Trophoblast cell (in vitro differentiated cells and primary cell): Measurements from ENCODE around the gene PDE6A.

ENCODE experiments used
- DNase-seq, 2 donors: peaks; one replicate each; pipeline ENCODE4 v3.0.0-alpha.2; 2016
- H2AFZ ChIP-seq: 2 replicates; pipeline ENCODE4 v1.6.1; 2013; ENCODE audit warnings: low read length, moderate library complexity, mild to moderate bottlenecking; ENCODE audit not compliant: insufficient read depth, poor library complexity
- H2AK5ac ChIP-seq: 2 replicates; pipeline ENCODE4 v1.6.1; 2013; ENCODE audit warnings: mild to moderate bottlenecking, low read length
- H2BK120ac ChIP-seq: 2 replicates; pipeline ENCODE4 v1.6.1; 2013; ENCODE audit warnings: low read length, mild to moderate bottlenecking, moderate library complexity; ENCODE audit not compliant: insufficient read depth, poor library complexity
- H2BK12ac ChIP-seq: 2 replicates; pipeline ENCODE4 v1.6.1; 2013; ENCODE audit warnings: mild to moderate bottlenecking, low read length, moderate library complexity
- H2BK5ac ChIP-seq: 2 replicates; pipeline ENCODE4 v1.6.1; 2013; ENCODE audit warnings: low read length, low read depth, moderate library complexity, mild to moderate bottlenecking; ENCODE audit not compliant: poor library complexity
- H3K14ac ChIP-seq: 2 replicates; pipeline ENCODE4 v1.6.1; 2013; ENCODE audit warnings: mild to moderate bottlenecking, low read length
- H3K18ac ChIP-seq: 2 replicates; pipeline ENCODE4 v1.6.1; 2013; ENCODE audit warnings: mild to moderate bottlenecking, low read length
- H3K23ac ChIP-seq: 2 replicates; pipeline ENCODE4 v1.6.1; 2013; ENCODE audit warnings: low read length
- H3K27ac ChIP-seq: 2 replicates; pipeline ENCODE4 v1.5.1; 2013; ENCODE audit warnings: low read depth, mild to moderate bottlenecking, inconsistent platforms, low read length, moderate library complexity
- H3K27me3 ChIP-seq: 2 replicates; pipeline ENCODE4 v1.6.1; 2013; ENCODE audit warnings: inconsistent platforms, mild to moderate bottlenecking, low read length, moderate library complexity; ENCODE audit not compliant: insufficient read depth
- H3K36me3 ChIP-seq, 2 experiments: 1 replicate in 1 of 2; 2 replicates in 1 of 2; pipeline ENCODE4 v1.6.1; 2013; ENCODE audit warnings: low read length in 2 of 2, mild to moderate bottlenecking in 2 of 2, moderate library complexity in 1 of 2; ENCODE audit not compliant: insufficient read depth in 2 of 2, control insufficient read depth in 1 of 2
- H3K4ac ChIP-seq: 2 replicates; pipeline ENCODE4 v1.6.1; 2013; ENCODE audit warnings: low read depth, mild to moderate bottlenecking, low read length, moderate library complexity
- H3K4me1 ChIP-seq, 2 experiments: 1 replicate in 1 of 2; 2 replicates in 1 of 2; pipeline ENCODE4 v1.6.1; 2013; ENCODE audit warnings: low read length in 2 of 2, mild to moderate bottlenecking in 2 of 2, moderate library complexity in 1 of 2; ENCODE audit not compliant: insufficient read depth in 2 of 2, control insufficient read depth in 1 of 2
- H3K4me2 ChIP-seq: 2 replicates; pipeline ENCODE4 v1.6.1; 2013; ENCODE audit warnings: inconsistent platforms, mild to moderate bottlenecking, low read length, moderate library complexity
- H3K4me3 ChIP-seq: 2 replicates; pipeline ENCODE4 v1.5.1; 2013; ENCODE audit warnings: mild to moderate bottlenecking, low read depth, low read length, inconsistent platforms
- H3K79me1 ChIP-seq: one replicate; pipeline ENCODE4 v1.6.1; 2013; ENCODE audit warnings: low read length
- H3K79me2 ChIP-seq: 2 replicates; pipeline ENCODE4 v1.6.1; 2013; ENCODE audit warnings: low read length, mild to moderate bottlenecking; ENCODE audit not compliant: control insufficient read depth, insufficient read depth, poor library complexity
- H3K9ac ChIP-seq: 2 replicates; pipeline ENCODE4 v1.6.1; 2013; ENCODE audit warnings: mild to moderate bottlenecking, low read length
- H3K9me3 ChIP-seq: 2 replicates; pipeline ENCODE4 v1.6.1; 2013; ENCODE audit warnings: low read depth, mild to moderate bottlenecking, control low read depth, inconsistent platforms, low read length; ENCODE audit not compliant: insufficient read depth
- H4K12ac ChIP-seq: 2 replicates; pipeline ENCODE4 v1.6.1; 2013; ENCODE audit warnings: low read depth, mild to moderate bottlenecking, low read length, moderate library complexity
- H4K8ac ChIP-seq: 2 replicates; pipeline ENCODE4 v1.6.1; 2013; ENCODE audit warnings: low read depth, mild to moderate bottlenecking, low read length, moderate library complexity
- H4K91ac ChIP-seq: one replicate; pipeline ENCODE4 v1.6.1; 2013; ENCODE audit warnings: low read depth, mild to moderate bottlenecking, low read length, moderate library complexity
- WGBS: extraction: QIAGEN DNeasy Blood & Tissue Kit; methylation state at CpG from one replicate; pipeline ENCODE4 v1.1.7; 2013; ENCODE audit warnings: missing lambda C conversion rate; ENCODE audit not compliant: insufficient read length, insufficient coverage; ENCODE audit errors: extremely low coverage; 5-methylcytosine and 5-hydroxymethylcytosine counted together

The PDE6A gene

DNA sequence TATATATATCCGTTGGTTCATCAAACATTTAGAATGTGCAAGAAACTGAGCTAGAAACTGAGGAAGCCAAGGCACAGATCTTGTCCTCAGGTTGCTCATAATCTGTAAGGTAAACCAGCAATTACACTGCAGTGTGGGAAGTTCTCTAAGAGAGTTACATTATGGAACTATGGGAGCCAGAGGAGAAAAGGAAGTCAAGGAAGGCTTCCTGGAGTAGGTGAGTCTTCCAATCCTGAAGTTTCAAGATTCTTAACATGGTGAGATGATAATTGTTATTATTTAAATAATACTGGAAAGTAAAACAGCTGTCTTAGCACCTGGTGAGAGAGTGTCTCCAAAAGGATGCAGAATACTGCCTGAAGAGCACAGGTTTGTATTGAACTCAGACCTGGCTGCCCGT lies 44.2 kb downstream of the PDE6A start:
- Histone ChIP-seq H2BK5ac (no peak overlapping the region), H2AK5ac (no peak overlapping the region), H3K4me1 (peaks cover 4 to 6% of the 10 kb centered on the region in 2 experiments), H2BK120ac (no peak overlapping the region), H4K8ac (no peak overlapping the region), H3K36me3 (no peaks in the 10 kb centered on the region), H3K4me3 (no peak overlapping the region), H4K91ac (no peak overlapping the region), H3K18ac (no peak overlapping the region), H3K23ac (no peak overlapping the region), H3K4me2 (no peak overlapping the region), H3K9ac (no peak overlapping the region), H4K12ac (no peak overlapping the region), H3K79me2 (no peaks in the 10 kb centered on the region), H2AFZ (no peak overlapping the region), H3K79me1 (peaks cover 1% of the 10 kb centered on the region), H3K9me3 (no peaks in the 10 kb centered on the region), H3K4ac (no peak overlapping the region), H2BK12ac (no peak overlapping the region), H3K27ac (no peak overlapping the region), H3K27me3 (peaks cover 2% of the 10 kb centered on the region), H3K14ac (no peak overlapping the region)
- WGBS, result no CpG with 5 or more reads among the region's 2 CpGs
- DNase-seq, result no peak

DNA sequence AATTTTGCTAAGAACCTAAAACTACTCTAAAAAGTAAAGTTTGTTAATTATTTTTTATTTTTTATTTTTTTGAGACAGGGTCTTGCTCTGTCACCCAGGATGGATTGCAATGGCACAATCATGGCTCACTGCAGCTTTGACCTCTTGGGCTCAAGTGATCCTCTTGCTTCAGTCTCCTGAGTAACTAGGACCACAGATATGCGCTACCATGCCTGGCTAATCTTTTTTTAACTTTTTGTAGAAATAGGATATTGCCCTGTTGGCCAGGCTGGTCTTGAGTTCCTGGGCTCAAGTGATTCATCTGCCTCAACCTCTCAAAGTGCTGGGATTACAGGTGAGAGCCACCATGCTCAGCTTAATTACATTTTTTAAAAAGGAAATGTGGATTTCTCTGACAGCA lies 45.8 kb downstream of the PDE6A start:
- no peak overlapping the region for H2BK5ac ChIP-seq
- H3K23ac ChIP-seq, result no peak overlapping the region
- H2AK5ac ChIP-seq, result no peak overlapping the region
- H3K14ac ChIP-seq, result no peak overlapping the region
- H4K91ac ChIP-seq, result no peak overlapping the region
- no peaks in the 10 kb centered on the region for H3K36me3 ChIP-seq
- no peak overlapping the region for H3K18ac ChIP-seq
- no peak overlapping the region for H4K12ac ChIP-seq
- no peaks in the 10 kb centered on the region for H3K79me2 ChIP-seq
- H4K8ac ChIP-seq, result no peak overlapping the region
- H3K9ac ChIP-seq, result no peak overlapping the region
- no peaks in the 10 kb centered on the region for H3K9me3 ChIP-seq
- H3K27ac ChIP-seq, result no peak overlapping the region
- no peak overlapping the region for H3K4ac ChIP-seq
- no peak overlapping the region for H2BK120ac ChIP-seq
- H3K79me1 ChIP-seq, result no peaks in the 10 kb centered on the region
- H3K4me2 ChIP-seq, result no peak overlapping the region
- H3K27me3 ChIP-seq, result peaks cover 2% of the 10 kb centered on the region
- no CpG with 5 or more reads among the region's 1 CpG for WGBS
- no peaks in the 10 kb centered on the region for H3K4me1 ChIP-seq
- no peak overlapping the region for H2AFZ ChIP-seq
- no peak for DNase-seq
- H3K4me3 ChIP-seq, result no peak overlapping the region
- no peak overlapping the region for H2BK12ac ChIP-seq

DNA sequence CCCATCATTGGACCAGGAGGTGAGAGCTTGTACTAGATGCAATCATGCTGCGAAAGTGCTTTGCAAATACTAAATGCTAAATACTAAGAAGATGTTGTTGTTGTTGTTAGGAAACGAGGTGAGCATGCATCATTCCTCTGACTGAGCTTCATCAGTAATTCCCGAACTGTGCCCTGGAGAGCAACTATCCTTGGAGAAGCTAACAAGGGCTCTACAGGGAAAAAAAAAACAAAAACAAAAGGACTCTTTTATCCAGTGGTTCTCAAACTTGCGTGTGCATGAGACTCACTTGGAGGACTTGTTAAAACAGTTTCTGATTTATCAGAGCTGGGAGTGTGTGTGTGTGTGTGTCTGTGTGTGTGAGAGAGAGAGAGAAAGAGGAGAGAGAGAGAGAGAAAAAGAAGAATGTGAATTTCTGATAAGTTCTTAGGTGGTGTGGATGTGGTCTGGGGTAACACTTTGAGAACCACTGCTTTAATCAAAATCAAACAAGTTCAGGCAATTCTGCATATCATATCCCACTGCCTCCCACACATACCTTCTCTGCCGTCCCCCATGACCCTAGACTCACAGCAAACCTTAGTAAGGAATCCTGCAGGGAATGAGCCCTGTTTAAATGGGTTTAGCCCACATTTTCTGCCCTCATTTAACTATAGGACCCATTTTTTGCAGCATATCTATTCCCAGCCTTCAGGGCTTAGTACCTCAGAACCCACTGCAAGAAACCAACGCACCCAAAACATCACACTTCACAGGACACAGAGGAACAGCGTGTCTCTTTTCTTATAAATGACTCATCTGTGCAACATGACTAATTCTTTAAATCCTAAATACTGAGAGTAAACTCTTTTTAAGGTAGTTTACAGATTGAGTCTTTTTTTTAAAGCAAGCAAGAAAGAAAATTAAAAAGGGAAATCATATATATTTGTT lies 48.9 kb downstream of the PDE6A start:
- H3K18ac ChIP-seq, result no peak overlapping the region
- no peak overlapping the region for H2BK5ac ChIP-seq
- no CpG with 5 or more reads among the region's 7 CpGs for WGBS
- no peak overlapping the region for H3K27ac ChIP-seq
- H2AK5ac ChIP-seq, result no peak overlapping the region
- peaks cover 2% of the 10 kb centered on the region for H3K27me3 ChIP-seq
- H3K14ac ChIP-seq, result no peak overlapping the region
- H4K8ac ChIP-seq, result no peak overlapping the region
- no peak overlapping the region for H2BK12ac ChIP-seq
- no peaks in the 10 kb centered on the region for H3K36me3 ChIP-seq
- H3K9me3 ChIP-seq, result no peaks in the 10 kb centered on the region
- no peak overlapping the region for H2AFZ ChIP-seq
- no peak overlapping the region for H3K4me3 ChIP-seq
- H3K79me1 ChIP-seq, result no peaks in the 10 kb centered on the region
- no peak overlapping the region for H3K23ac ChIP-seq
- no peaks in the 10 kb centered on the region for H3K79me2 ChIP-seq
- no peak overlapping the region for H4K91ac ChIP-seq
- no peak overlapping the region for H4K12ac ChIP-seq
- no peak overlapping the region for H2BK120ac ChIP-seq
- H3K4ac ChIP-seq, result no peak overlapping the region
- no peak overlapping the region for H3K4me2 ChIP-seq
- no peak overlapping the region for H3K9ac ChIP-seq
- DNase-seq, result no peak
- H3K4me1 ChIP-seq, result no peaks in the 10 kb centered on the region

DNA sequence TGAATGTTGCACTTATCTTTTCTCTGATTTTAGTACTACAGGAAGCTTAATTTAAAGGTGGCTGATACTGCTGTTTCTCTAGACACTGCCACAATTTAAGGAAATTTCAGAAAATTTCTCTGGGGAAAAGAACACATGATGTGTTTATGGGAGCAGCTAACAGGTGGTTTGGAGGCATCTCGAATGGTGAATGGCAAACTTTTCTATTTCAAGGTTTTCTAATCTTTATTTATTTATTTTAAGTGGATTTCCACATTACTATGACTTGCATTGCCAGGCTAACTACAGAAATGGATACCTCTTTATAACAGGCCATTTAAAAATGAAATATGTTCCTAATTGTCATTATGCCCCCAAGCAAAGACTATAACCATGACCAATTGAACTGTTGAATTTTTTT lies 50.4 kb downstream of the PDE6A start:
- Histone ChIP-seq H3K9me3 (no peaks in the 10 kb centered on the region), H4K91ac (no peak overlapping the region), H3K4me1 (no peaks in the 10 kb centered on the region), H4K8ac (no peak overlapping the region), H3K79me1 (no peaks in the 10 kb centered on the region), H3K9ac (no peak overlapping the region), H3K4ac (no peak overlapping the region), H3K18ac (no peak overlapping the region), H2BK5ac (no peak overlapping the region), H2AK5ac (no peak overlapping the region), H3K4me3 (no peak overlapping the region), H3K27ac (no peak overlapping the region), H2AFZ (no peak overlapping the region), H2BK12ac (no peak overlapping the region), H3K14ac (no peak overlapping the region), H3K36me3 (no peaks in the 10 kb centered on the region), H2BK120ac (no peak overlapping the region), H3K4me2 (no peak overlapping the region), H3K23ac (no peak overlapping the region), H3K27me3 (peaks cover 2% of the 10 kb centered on the region), H4K12ac (no peak overlapping the region), H3K79me2 (no peaks in the 10 kb centered on the region)
- no CpG with 5 or more reads among the region's 1 CpG for WGBS
- no peak for DNase-seq
